Retinal pigment epithelial cell (primary cell): ENCODE measurements around the gene EIF2S1.
"Not testable (repeated sequence)": the region's sequence is repeated elsewhere in the genome, so short reads cannot be mapped to it uniquely, and the experiment has no call there.

ENCODE experiments used
- DNase-seq: peaks from one replicate; pipeline ENCODE4 v3.0.0-alpha.2; 2010; ENCODE audit warnings: low read depth
- H3K4me3 ChIP-seq: 2 replicates; pipeline ENCODE4 v1.5.1; 2011; ENCODE audit warnings: mild to moderate bottlenecking, low read length, control low read depth, moderate library complexity
- TF ChIP-seq, protein P1 (sequence below): conservative IDR thresholded peaks from 2 replicates; pipeline ENCODE4 v1.5.1; 2011; ENCODE audit warnings: low read depth, low read length, control low read depth, inconsistent platforms

EIF2S1 gene

DNA sequence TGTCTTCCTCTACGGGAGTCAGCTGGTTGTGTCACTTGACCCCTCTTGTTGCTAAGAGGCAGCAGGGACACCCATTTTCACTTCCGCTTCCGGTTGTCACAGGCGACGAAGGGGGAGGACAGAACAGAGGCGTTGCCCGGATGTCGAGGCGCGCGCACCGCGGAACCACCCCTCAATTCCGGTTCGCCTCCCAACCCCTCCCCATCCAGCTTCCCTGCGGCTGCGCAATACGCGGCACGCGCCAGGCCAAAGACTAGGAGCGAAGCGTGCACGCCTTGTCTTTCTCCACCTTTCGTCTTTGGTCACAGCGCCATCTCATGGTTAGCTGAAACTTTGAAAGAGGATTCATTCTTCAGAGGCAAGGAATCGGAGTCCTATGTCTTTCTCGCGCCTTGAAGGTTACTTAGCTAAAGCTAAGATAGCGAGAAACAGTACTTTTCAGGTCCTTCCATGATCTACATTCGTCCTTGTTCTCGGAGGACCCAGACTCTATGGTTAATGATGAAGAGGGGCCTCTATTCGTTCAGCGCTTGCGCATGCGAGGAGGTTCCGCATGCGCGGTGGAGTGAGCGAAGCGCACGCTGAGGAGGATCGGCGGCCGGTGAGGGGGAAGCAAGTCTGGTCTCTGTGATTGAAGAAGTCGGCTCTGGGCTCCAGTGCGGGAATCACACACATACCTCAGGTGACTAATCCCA is at the start of gene EIF2S1, which contains the start of gene ATP6V1D:
Gene EIF2S1 (plus strand): TSS at position 554 of the 695 bp plus-strand sequence. CDS start 4,440 bp downstream, outside the sequence.
Gene ATP6V1D (minus strand): TSS at position 30 of the 695 bp plus-strand sequence. CDS start 106 bp downstream, outside the sequence.
- TF ChIP-seq, protein P1, sequence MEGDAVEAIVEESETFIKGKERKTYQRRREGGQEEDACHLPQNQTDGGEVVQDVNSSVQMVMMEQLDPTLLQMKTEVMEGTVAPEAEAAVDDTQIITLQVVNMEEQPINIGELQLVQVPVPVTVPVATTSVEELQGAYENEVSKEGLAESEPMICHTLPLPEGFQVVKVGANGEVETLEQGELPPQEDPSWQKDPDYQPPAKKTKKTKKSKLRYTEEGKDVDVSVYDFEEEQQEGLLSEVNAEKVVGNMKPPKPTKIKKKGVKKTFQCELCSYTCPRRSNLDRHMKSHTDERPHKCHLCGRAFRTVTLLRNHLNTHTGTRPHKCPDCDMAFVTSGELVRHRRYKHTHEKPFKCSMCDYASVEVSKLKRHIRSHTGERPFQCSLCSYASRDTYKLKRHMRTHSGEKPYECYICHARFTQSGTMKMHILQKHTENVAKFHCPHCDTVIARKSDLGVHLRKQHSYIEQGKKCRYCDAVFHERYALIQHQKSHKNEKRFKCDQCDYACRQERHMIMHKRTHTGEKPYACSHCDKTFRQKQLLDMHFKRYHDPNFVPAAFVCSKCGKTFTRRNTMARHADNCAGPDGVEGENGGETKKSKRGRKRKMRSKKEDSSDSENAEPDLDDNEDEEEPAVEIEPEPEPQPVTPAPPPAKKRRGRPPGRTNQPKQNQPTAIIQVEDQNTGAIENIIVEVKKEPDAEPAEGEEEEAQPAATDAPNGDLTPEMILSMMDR: peak; percentile 93
- H3K4me3 ChIP-seq: peak within 1 kb of the TSS; percentile 96
- peak; percentile 97 for DNase-seq

DNA sequence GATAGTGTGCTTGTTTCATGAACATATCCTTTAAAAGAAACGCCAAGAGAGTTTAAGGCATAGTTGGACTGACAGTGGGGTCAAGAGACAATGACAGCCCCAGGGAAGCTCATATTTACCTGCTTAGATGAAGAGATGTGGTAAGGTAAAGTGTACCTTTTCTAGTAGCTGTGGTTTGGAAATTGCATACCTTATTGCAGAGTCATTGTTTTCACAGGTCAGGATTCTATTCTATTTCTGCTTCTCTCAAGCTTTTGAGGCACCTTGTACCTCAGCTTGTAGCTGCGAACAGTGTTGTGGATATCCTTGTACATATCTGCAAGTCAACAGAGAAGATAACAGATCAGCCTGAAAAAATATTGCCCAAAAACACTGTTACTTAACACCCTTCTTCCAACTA is 48.3 kb upstream of the EIF2S1 start:
- TF ChIP-seq, protein P1: no peak
- no peak overlapping the region for H3K4me3 ChIP-seq
- no peak for DNase-seq

DNA sequence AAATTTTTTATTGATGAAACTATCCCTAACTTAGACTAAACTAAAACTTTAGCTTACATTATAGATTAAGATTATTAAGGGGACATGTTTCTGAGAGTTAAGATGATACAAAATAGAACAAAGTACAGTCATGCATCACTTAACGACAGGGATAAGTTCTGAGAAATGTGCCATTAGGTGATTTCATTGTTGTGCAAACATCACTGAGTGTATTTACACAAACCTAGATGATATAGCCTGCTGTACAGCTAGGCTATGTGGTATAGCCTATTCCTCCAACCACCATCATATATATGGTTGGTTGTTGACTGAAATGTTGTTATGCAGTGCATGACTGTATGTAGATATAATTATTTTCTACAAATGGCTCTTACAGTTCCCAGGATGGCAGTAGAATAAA is 47.0 kb upstream of the EIF2S1 start:
- TF ChIP-seq, protein P1: no peak
- no peak overlapping the region for H3K4me3 ChIP-seq
- no peak for DNase-seq

DNA sequence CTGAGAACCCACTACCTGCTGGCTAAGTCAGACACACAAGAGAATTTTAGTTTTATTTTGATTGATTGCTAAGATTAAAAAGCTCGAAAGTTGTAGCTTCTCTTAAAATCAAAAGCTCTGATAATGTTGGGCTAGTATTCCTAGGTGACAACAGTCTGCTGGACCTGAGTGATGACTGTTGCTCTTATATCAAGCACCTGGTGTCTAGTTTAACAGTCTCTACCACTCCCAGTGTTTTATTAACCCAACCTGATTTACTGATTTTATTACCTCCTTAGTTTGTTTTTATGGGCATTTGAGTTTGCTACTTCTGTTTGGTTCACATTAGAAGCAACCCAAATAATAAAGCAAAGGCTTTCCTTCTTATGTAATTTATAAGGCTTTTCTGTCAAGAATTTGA is 42.3 kb upstream of the EIF2S1 start:
- H3K4me3 ChIP-seq: no peak overlapping the region
- TF ChIP-seq, protein P1: no peak
- no peak for DNase-seq

DNA sequence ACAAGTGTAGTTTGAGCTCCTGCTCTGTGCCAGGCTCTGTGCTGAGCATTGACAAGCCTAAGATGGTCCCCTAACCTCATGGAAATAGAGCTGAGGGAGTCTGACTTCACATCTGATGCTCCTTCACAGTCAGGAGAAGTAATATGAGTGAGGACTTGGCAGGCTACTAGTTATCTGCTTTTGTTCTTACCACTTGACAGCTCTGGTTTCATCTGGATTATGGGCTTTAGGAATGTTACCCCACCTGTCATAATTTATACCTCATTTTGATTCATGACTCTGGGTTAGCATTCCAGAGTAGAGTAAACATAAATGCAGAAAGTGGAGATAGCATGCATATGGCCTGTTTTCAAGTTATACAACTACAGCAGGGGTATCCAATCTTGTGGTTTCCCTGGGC is 41.0 kb upstream of the EIF2S1 start:
- no peak overlapping the region for H3K4me3 ChIP-seq
- TF ChIP-seq, protein P1: no peak
- DNase-seq: no peak

DNA sequence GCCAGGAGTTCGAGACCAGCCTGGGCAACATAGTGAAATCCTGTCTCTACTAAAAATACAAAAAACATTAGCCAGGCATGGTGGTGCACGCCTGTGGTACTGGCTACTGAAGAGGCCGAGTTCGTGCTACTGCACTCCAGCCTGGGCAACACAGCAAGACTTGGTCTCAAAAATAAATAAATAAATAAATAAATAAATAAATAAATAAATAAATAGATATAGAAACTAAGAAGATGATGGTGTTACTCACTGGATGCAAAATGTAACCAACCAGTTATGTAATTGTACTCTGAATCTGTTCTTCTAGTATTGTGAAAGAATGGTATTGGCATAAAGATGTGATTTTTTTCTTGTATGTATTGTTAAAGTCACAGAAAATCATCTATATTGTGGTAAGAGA is 30.5 kb upstream of the EIF2S1 start:
- not testable (repeated sequence) for DNase-seq, H3K4me3 ChIP-seq

DNA sequence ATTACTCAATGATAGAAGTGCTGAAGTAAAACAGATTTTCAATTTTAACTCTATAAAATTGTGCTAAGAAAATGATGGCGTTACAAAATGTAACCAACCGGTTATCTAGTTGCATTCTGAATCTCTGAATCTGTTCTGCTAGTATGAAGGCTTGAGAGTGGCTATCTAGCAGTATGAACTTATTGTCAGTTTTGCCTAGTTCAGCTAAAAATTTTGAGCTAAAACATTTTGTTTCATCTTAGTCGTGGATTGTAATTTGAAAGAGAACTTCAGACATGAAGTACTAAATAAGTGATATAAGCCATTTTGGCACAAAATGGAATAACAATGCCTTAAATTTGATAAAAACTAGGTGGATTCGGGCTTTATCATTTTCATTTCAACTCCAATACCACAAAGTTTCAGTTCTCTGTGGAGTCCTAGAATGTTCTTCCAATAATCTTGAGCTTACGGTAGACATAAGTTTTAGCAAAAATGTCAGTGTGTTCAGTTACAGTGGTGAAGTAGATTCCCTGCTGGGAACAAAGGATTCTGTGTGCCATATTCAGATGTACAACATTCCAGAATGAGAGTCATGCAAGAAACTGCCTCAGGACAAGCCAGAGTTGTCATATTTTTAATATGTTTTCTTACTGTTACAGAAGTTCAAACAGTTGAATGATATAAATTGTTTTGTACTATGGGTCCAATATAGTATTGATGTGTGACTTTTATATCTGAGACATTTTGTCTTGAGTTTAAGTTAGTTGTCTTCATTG is 28.6 kb upstream of the EIF2S1 start:
- TF ChIP-seq, protein P1: no peak
- no peak overlapping the region for H3K4me3 ChIP-seq
- DNase-seq: no peak
